Uterus (tissue), 2 donors: ENCODE data around the gene DNAJC16.

ENCODE experiments used
- POLR2A ChIP-seq, 2 donors: fragments of 450-650 bp; IDR thresholded peaks; one replicate each; pipeline ENCODE4 v1.6.1; 2016; ENCODE audit warnings: antibody characterized with exemption in 2 of 2, mild to moderate bottlenecking in 1 of 2, moderate library complexity in 1 of 2
- TF ChIP-seq, protein P1 (sequence below), 4 experiments: fragments of 200-600 bp in 2 of 4; fragments of 450-650 bp in 2 of 4; sonication (generic) in 2 of 4; IDR thresholded peaks; one replicate each; pipeline ENCODE4 v1.5.1; 2016 to 2019; ENCODE audit warnings: antibody characterized with exemption in 4 of 4, mild to moderate bottlenecking in 2 of 4, moderate library complexity in 1 of 4

DNA sequence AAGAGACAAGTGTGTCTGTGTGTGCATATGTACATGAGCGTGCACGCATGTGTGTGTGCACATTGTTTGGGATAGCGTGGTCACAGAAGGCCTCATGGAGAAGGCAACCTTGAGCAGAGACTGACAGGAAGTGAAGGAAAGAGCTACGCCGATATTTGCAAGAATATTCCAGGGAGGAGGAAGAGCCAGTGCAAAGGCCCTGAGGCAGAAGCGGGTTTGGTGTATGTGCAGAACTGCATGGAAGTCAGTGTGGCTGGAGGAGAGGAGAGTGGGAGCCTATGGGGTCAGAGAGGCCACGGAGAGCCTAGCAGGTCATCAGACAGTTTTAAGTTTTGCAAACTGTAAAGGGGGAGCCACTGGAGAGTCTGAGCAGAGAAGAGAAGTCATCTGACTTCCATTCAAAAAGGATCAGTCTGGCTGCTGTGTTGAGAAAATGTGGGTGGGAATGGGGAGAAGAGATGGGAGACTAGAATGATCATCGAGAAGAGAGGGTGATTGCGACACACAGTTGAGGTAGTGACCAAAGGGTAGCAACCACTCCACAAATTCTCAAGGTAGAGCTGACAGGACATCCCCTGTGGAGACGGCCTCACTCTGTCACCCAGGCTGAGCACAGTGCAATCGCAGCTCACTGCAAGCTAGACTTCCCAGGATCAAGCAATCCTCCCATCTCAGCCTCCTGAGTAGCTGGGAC, 46.8 kb upstream of the DNAJC16 start:
- TF ChIP-seq, protein P1, sequence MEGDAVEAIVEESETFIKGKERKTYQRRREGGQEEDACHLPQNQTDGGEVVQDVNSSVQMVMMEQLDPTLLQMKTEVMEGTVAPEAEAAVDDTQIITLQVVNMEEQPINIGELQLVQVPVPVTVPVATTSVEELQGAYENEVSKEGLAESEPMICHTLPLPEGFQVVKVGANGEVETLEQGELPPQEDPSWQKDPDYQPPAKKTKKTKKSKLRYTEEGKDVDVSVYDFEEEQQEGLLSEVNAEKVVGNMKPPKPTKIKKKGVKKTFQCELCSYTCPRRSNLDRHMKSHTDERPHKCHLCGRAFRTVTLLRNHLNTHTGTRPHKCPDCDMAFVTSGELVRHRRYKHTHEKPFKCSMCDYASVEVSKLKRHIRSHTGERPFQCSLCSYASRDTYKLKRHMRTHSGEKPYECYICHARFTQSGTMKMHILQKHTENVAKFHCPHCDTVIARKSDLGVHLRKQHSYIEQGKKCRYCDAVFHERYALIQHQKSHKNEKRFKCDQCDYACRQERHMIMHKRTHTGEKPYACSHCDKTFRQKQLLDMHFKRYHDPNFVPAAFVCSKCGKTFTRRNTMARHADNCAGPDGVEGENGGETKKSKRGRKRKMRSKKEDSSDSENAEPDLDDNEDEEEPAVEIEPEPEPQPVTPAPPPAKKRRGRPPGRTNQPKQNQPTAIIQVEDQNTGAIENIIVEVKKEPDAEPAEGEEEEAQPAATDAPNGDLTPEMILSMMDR (IDR thresholded peaks at IDR 0.05) = no peak
- no peak for TF ChIP-seq POLR2A (IDR thresholded peaks at IDR 0.05)
